Transverse colon (tissue), 4 donors: ENCODE measurements around the gene TIE1. TPM values are rescaled to one million over a fixed set of nuclear protein-coding genes. Genes with fewer than 3 reads are reported as not detected.
A peak's percentile ranks its signal among the peaks of the same experiment; 100 is the strongest.

Experiments
- DNase-seq: peaks from one replicate; pipeline ENCODE4 v3.0.0-alpha.2; 2019
- H3K27ac ChIP-seq, 4 donors: fragments of 200-600 bp; sonication (generic); 2 replicates each; pipeline ENCODE4 v1.5.1; 2016 to 2018; ENCODE audit warnings: inconsistent platforms in 4 of 4
- H3K27me3 ChIP-seq: fragments of 200-600 bp; sonication (generic); 2 replicates; pipeline ENCODE4 v1.5.1; 2017; ENCODE audit warnings: inconsistent platforms
- H3K36me3 ChIP-seq, 4 donors: fragments of 200-600 bp; sonication (generic); 2 replicates each; pipeline ENCODE4 v1.5.1; 2017 to 2019; ENCODE audit warnings: inconsistent platforms in 4 of 4
- H3K4me1 ChIP-seq, 4 donors: fragments of 200-600 bp; sonication (generic); 2 replicates each; pipeline ENCODE4 v1.5.1; 2017 to 2020; ENCODE audit warnings: inconsistent platforms in 4 of 4
- H3K4me3 ChIP-seq, 4 donors: fragments of 200-600 bp; sonication (generic); 1 replicate in 1 of 4; 2 replicates in 3 of 4; pipeline versions ENCODE4 v1.5.1 to v1.6.1; 2017 to 2019; ENCODE audit warnings: inconsistent platforms in 4 of 4
- H3K9me3 ChIP-seq, 2 donors: fragments of 200-600 bp; sonication (generic); 2 replicates each; pipeline ENCODE4 v1.5.1; 2017 to 2019; ENCODE audit warnings: inconsistent platforms in 2 of 2
- CTCF ChIP-seq, 5 experiments: fragments of 200-600 bp in 3 of 5; fragments of 450-650 bp in 2 of 5; sonication (generic) in 3 of 5; IDR thresholded peaks; 1 replicate in 2 of 5; 2 replicates in 3 of 5; pipeline ENCODE4 v1.5.1; 2016 to 2017; ENCODE audit warnings: antibody characterized with exemption in 5 of 5, inconsistent platforms in 3 of 5, mild to moderate bottlenecking in 2 of 5, moderate library complexity in 1 of 5
- EP300 ChIP-seq: sonication (generic); formaldehyde crosslinking; IDR thresholded peaks from one replicate; pipeline ENCODE4 v1.6.1; 2017; ENCODE audit warnings: antibody characterized with exemption, low read depth
- POLR2A ChIP-seq: fragments of 450-650 bp; IDR thresholded peaks from one replicate; pipeline ENCODE4 v1.6.1; 2016; ENCODE audit warnings: antibody characterized with exemption, mild to moderate bottlenecking, moderate library complexity
- POLR2AphosphoS5 ChIP-seq, 3 donors: sonication (generic); formaldehyde crosslinking; IDR thresholded peaks; one replicate each; pipeline ENCODE4 v1.6.1; 2016; ENCODE audit warnings: antibody characterized with exemption in 3 of 3
- WGBS, 2 donors: methylation state at CpG; one replicate each; pipeline ENCODE4 v1.1.5; 2018; ENCODE audit warnings: low coverage in 1 of 2; 5-methylcytosine and 5-hydroxymethylcytosine counted together
- in situ Hi-C, 4 donors: fragments of 200-750 bp; cut with MboI; loops; one replicate each; pipeline versions ENCODE4 v1.15.0 to v1.15.1; 2017; ENCODE audit warnings: low sequenced_read_pairs in 3 of 4, low pct_ligation_motif_present in 1 of 4, low pct_unique_long_range_greater_than_20kb in 1 of 4
- intact Hi-C: fragments of 100-400 bp; cut with DNase I; formaldehyde crosslinking; loops from one replicate; pipeline ENCODE4 v1.15.1; 2023; ENCODE audit warnings: low total_unique reads
- total RNA-seq, 4 donors: library from RNA; depleted of rRNA; stranded (reverse); fragments of >200 nt; gene quantifications; one replicate each; pipeline ENCODE4 v1.1.0, GENCODE V29; 2016

Gene TIE1
- total RNA-seq, 4 donors from 2014 or later: 2.4 to 7.8 (median 5.3) TPM

GRCh38 chr1:43363935-43364525 lies 63.2 kb downstream of the TIE1 start:
- in situ Hi-C loops: no loop called here
- H3K36me3 ChIP-seq: peaks cover 0 to 14% (median 6%) of the 10 kb centered on the region in 4 donors
- peaks cover 14 to 55% (median 38%) of the 10 kb centered on the region in 4 donors for H3K4me1 ChIP-seq
- 67 to 78% methylated on average over 3 to 5 of the region's 5 CpGs for WGBS, 2 donors
- no peaks in the 10 kb centered on the region for H3K27me3 ChIP-seq
- no peak for DNase-seq
- intact Hi-C loops: no loop called here
- TF ChIP-seq CTCF (IDR thresholded peaks at IDR 0.05): no peak
- no peak for TF ChIP-seq POLR2A
- TF ChIP-seq POLR2AphosphoS5 (IDR thresholded peaks at IDR 0.05): no peak
- TF ChIP-seq EP300: no peak
- no peak overlapping the region for H3K4me3 ChIP-seq
- no peaks in the 10 kb centered on the region for H3K9me3 ChIP-seq
- H3K27ac ChIP-seq: peak overlapping the region in 2 of 4 donors; percentile 18 to 19

- Histone ChIP-seq H3K9me3 (no peaks in the 10 kb centered on the region), H3K36me3 (peaks cover 0 to 14% (median 6%) of the 10 kb centered on the region in 4 donors), H3K27me3 (no peaks in the 10 kb centered on the region), H3K4me3 (peak overlapping the region in 2 of 4 donors; percentile 70 to 75), H3K4me1 (peaks cover 12 to 44% (median 29%) of the 10 kb centered on the region in 4 donors), H3K27ac (peak overlapping the region; percentile 93 to 96 (median 94))
- intact Hi-C loops: no loop called here
- TF ChIP-seq POLR2AphosphoS5 (IDR thresholded peaks at IDR 0.05) (no peak), POLR2A (no peak)
- in situ Hi-C loops: no loop called here
- WGBS, 2 donors: 55 to 79% methylated on average over 2 of the region's 2 CpGs
- no peak for DNase-seq
Observed at GRCh38 chr1:43365678-43366077, 64.9 kb downstream of the TIE1 start.

GRCh38 chr1:43366179-43366578 lies 65.4 kb downstream of the TIE1 start:
- peaks cover 12 to 44% (median 27%) of the 10 kb centered on the region in 4 donors for H3K4me1 ChIP-seq
- in situ Hi-C loops: no loop called here
- H3K36me3 ChIP-seq: peaks cover 0 to 14% (median 6%) of the 10 kb centered on the region in 4 donors
- H3K27ac ChIP-seq: peak overlapping the region; percentile 93 to 96 (median 94)
- TF ChIP-seq POLR2A (peak; percentile 92), EP300 (no peak), POLR2AphosphoS5 (IDR thresholded peaks at IDR 0.05) (peak; percentile 68 to 90 (median 82))
- H3K4me3 ChIP-seq: peak overlapping the region in 2 of 4 donors; percentile 70 to 75
- H3K27me3 ChIP-seq: no peaks in the 10 kb centered on the region
- DNase-seq: peak; percentile 91
- intact Hi-C loops: no loop called here
- WGBS, 2 donors: 33 to 60% methylated on average over 1 to 10 of the region's 11 CpGs
- no peaks in the 10 kb centered on the region for H3K9me3 ChIP-seq

GRCh38 chr1:43366601-43367025 lies 65.8 kb downstream of the TIE1 start:
- 4 to 20% methylated on average over 1 to 5 of the region's 5 CpGs for WGBS, 2 donors
- Histone ChIP-seq H3K4me1 (peaks cover 12 to 44% (median 26%) of the 10 kb centered on the region in 4 donors), H3K4me3 (peak overlapping the region; percentile 55 to 75 (median 70)), H3K27me3 (no peaks in the 10 kb centered on the region), H3K27ac (peak overlapping the region; percentile 93 to 96 (median 94)), H3K36me3 (peaks cover 0 to 14% (median 6%) of the 10 kb centered on the region in 4 donors), H3K9me3 (no peaks in the 10 kb centered on the region)
- no peak for TF ChIP-seq POLR2AphosphoS5 (IDR thresholded peaks at IDR 0.05)
- no peak for TF ChIP-seq EP300
- TF ChIP-seq POLR2A: no peak
- no peak for TF ChIP-seq CTCF (IDR thresholded peaks at IDR 0.05)
- no peak for DNase-seq
- intact Hi-C loops (no loop called here), in situ Hi-C loops (no loop called here)

- Histone ChIP-seq H3K9me3 (no peaks in the 10 kb centered on the region), H3K4me3 (peak overlapping the region; percentile 55 to 75 (median 70)), H3K27ac (peak overlapping the region; percentile 93 to 96 (median 94)), H3K4me1 (peaks cover 12 to 44% (median 26%) of the 10 kb centered on the region in 4 donors), H3K36me3 (peaks cover 0 to 14% (median 6%) of the 10 kb centered on the region in 4 donors), H3K27me3 (no peaks in the 10 kb centered on the region)
- TF ChIP-seq POLR2AphosphoS5 (IDR thresholded peaks at IDR 0.05) (peak in 2 of 3 donors; percentile 10), CTCF (IDR thresholded peaks at IDR 0.05) (no peak), POLR2A (no peak)
- in situ Hi-C loops (no loop called here), intact Hi-C loops (no loop called here)
- 0 to 1% methylated on average over 3 to 45 of the region's 48 CpGs for WGBS, 2 donors
- DNase-seq: peak; percentile 35
Observed at GRCh38 chr1:43367026-43367903, 66.5 kb downstream of the TIE1 start.
